Keratinocyte (primary cell): Measurements from ENCODE around the gene HLA-F. TPM values are rescaled to one million over a fixed set of nuclear protein-coding genes. Genes with fewer than 3 reads are reported as not detected.

Experiments used
- DNase-seq: peaks from one replicate; pipeline ENCODE4 v3.0.0-alpha.2; 2011; ENCODE audit warnings: low read depth, missing footprints, low spot score
- FAIRE-seq: peaks from 2 replicates; lab custom pipeline; 2011; peaks lifted over from hg19 to GRCh38; lab: Jason Lieb, UNC
- H2AFZ ChIP-seq: 2 replicates; pipeline ENCODE4 v1.6.0; 2012; ENCODE audit warnings: low read length, control low read depth, inconsistent platforms; ENCODE audit not compliant: control insufficient read depth
- H3K27ac ChIP-seq: 2 replicates; pipeline ENCODE4 v1.5.1; 2011; ENCODE audit warnings: low read length; ENCODE audit not compliant: control insufficient read depth, insufficient read depth
- H3K27me3 ChIP-seq: 3 replicates; pipeline ENCODE4 v1.6.0; 2011; ENCODE audit warnings: low read length; ENCODE audit not compliant: control insufficient read depth, insufficient read depth; ENCODE audit errors: extremely low read depth
- H3K36me3 ChIP-seq, 2 experiments: 2 replicates in 1 of 2; 3 replicates in 1 of 2; pipeline ENCODE4 v1.5.1; 2011; ENCODE audit warnings: low read length in 2 of 2, mild to moderate bottlenecking in 1 of 2; ENCODE audit not compliant: control insufficient read depth in 2 of 2, insufficient read depth in 2 of 2; ENCODE audit errors: extremely low read depth in 1 of 2
- H3K4me1 ChIP-seq: 3 replicates; pipeline ENCODE4 v1.5.1; 2011; ENCODE audit warnings: low read length; ENCODE audit not compliant: control insufficient read depth, insufficient read depth; ENCODE audit errors: extremely low read depth
- H3K4me2 ChIP-seq: 3 replicates; pipeline ENCODE4 v1.6.0; 2011; ENCODE audit warnings: low read depth, low read length; ENCODE audit not compliant: control insufficient read depth, insufficient read depth; ENCODE audit errors: extremely low read depth
- H3K4me3 ChIP-seq, 3 experiments: fragments of 200-600 bp in 1 of 3; sonication (generic) in 1 of 3; 2 replicates in 2 of 3; 3 replicates in 1 of 3; pipeline ENCODE4 v1.5.1; 2011 to 2016; ENCODE audit warnings: low read length in 3 of 3, mild to moderate bottlenecking in 3 of 3, control low read depth in 2 of 3, inconsistent platforms in 1 of 3, low read depth in 1 of 3, mixed read lengths in 1 of 3, mixed run types in 1 of 3, moderate library complexity in 1 of 3; ENCODE audit not compliant: control insufficient read depth in 2 of 3, insufficient read depth in 2 of 3; ENCODE audit errors: extremely low read depth in 1 of 3
- H3K79me2 ChIP-seq: 2 replicates; pipeline ENCODE4 v1.6.0; 2012; ENCODE audit warnings: low read length; ENCODE audit not compliant: control insufficient read depth, insufficient read depth
- H3K9ac ChIP-seq: 3 replicates; pipeline ENCODE4 v1.6.0; 2011; ENCODE audit warnings: low read length; ENCODE audit not compliant: control insufficient read depth, insufficient read depth; ENCODE audit errors: extremely low read depth
- H3K9me1 ChIP-seq: 3 replicates; pipeline ENCODE4 v1.6.0; 2011; ENCODE audit warnings: low read length; ENCODE audit not compliant: control insufficient read depth, insufficient read depth; ENCODE audit errors: extremely low read depth
- H3K9me3 ChIP-seq: 2 replicates; pipeline ENCODE4 v1.5.1; 2012; ENCODE audit warnings: low read depth, low read length; ENCODE audit not compliant: control insufficient read depth
- H4K20me1 ChIP-seq: 3 replicates; pipeline ENCODE4 v1.6.0; 2011; ENCODE audit warnings: low read length; ENCODE audit not compliant: control insufficient read depth, insufficient read depth; ENCODE audit errors: extremely low read depth
- EZH2 ChIP-seq: IDR thresholded peaks from one replicate; pipeline ENCODE4 v1.6.1; 2012; ENCODE audit warnings: inconsistent platforms, mild to moderate bottlenecking, low read length, moderate library complexity
- dilution Hi-C: fragments of 300-500 bp; cut with MboI; formaldehyde crosslinking; loops from one replicate; pipeline ENCODE4 v1.7.0; 2020; ENCODE audit warnings: low sequenced_read_pairs; ENCODE audit not compliant: extremely low pct_ligation_motif_present
- polyA plus RNA-seq, 5 experiments: library from polyadenylated mRNA; depleted of rRNA in 3 of 5; stranded (reverse) in 3 of 5; stranded (forward) in 1 of 5; unstranded in 1 of 5; fragments of >200 nt; gene quantifications; 1 replicate in 1 of 5; 2 replicates in 3 of 5; 3 replicates in 1 of 5; pipeline versions ENCODE4 v1.2.1 to v1.2.3, GENCODE V29; 2011 to 2012; ENCODE audit warnings: missing spikeins in 2 of 5, low read depth in 1 of 5, low replicate concordance in 1 of 5
- TF ChIP-seq, protein P1 (sequence below), 3 experiments: IDR thresholded peaks in 1 of 3; conservative IDR thresholded peaks in 1 of 3; optimal IDR thresholded peaks in 1 of 3; 2 replicates in 2 of 3; 3 replicates in 1 of 3; pipeline versions ENCODE3 to v1.5.1; 2011; ENCODE audit warnings: low read length in 3 of 3, mild to moderate bottlenecking in 3 of 3, moderate library complexity in 2 of 3, control low read depth in 1 of 3, inconsistent platforms in 1 of 3; ENCODE audit not compliant: insufficient read depth in 2 of 3; ENCODE audit errors: extremely low read depth in 1 of 3

The HLA-F gene
- polyA plus RNA-seq, 1 donor (not counting 4 experiments of a cell fraction or from before 2014, with no cell fraction given), result 36.2 TPM

- Histone ChIP-seq H3K27me3 (no peaks in the 10 kb centered on the region), H3K9me3 (no peaks in the 10 kb centered on the region), H3K4me1 (peaks cover 3% of the 10 kb centered on the region), H3K4me2 (no peak overlapping the region), H3K4me3 (no peak overlapping the region), H3K27ac (no peak overlapping the region), H2AFZ (no peak overlapping the region), H3K9ac (no peak overlapping the region), H3K79me2 (peaks cover 10% of the 10 kb centered on the region), H3K36me3 (no peaks in the 10 kb centered on the region), H3K9me1 (no peaks in the 10 kb centered on the region), H4K20me1 (no peaks in the 10 kb centered on the region)
- dilution Hi-C loops, result no loop called here
- no peak for TF ChIP-seq EZH2
- TF ChIP-seq, protein P1, sequence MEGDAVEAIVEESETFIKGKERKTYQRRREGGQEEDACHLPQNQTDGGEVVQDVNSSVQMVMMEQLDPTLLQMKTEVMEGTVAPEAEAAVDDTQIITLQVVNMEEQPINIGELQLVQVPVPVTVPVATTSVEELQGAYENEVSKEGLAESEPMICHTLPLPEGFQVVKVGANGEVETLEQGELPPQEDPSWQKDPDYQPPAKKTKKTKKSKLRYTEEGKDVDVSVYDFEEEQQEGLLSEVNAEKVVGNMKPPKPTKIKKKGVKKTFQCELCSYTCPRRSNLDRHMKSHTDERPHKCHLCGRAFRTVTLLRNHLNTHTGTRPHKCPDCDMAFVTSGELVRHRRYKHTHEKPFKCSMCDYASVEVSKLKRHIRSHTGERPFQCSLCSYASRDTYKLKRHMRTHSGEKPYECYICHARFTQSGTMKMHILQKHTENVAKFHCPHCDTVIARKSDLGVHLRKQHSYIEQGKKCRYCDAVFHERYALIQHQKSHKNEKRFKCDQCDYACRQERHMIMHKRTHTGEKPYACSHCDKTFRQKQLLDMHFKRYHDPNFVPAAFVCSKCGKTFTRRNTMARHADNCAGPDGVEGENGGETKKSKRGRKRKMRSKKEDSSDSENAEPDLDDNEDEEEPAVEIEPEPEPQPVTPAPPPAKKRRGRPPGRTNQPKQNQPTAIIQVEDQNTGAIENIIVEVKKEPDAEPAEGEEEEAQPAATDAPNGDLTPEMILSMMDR (optimal IDR thresholded peaks at IDR 0.05 in 1 of 3, IDR thresholded peaks at IDR 0.05 in 1 of 3, conservative IDR thresholded peaks at IDR 0.05 in 1 of 3; ENCODE audit: extremely low read depth in 1 of 3, insufficient read depth in 2 of 3, low read length in 3 of 3), result no peak
- FAIRE-seq (no peak), DNase-seq (no peak)
These were observed 28.2 kb downstream of the HLA-F start for GRCh38 chr6:29751480-29751879.

GRCh38 chr6:29752451-29753308 lies 29.4 kb downstream of the HLA-F start:
- Histone ChIP-seq H3K9me3 (no peaks in the 10 kb centered on the region), H3K27me3 (no peaks in the 10 kb centered on the region), H3K9ac (peak overlapping the region; percentile 81), H3K9me1 (no peaks in the 10 kb centered on the region), H3K4me3 (peak overlapping the region; percentile 58 to 83 (median 81)), H4K20me1 (no peaks in the 10 kb centered on the region), H3K36me3 (no peaks in the 10 kb centered on the region), H3K79me2 (peaks cover 6% of the 10 kb centered on the region), H3K4me2 (peak overlapping the region; percentile 84), H3K4me1 (peaks cover 2% of the 10 kb centered on the region), H2AFZ (peak overlapping the region; percentile 88), H3K27ac (peak overlapping the region; percentile 59)
- DNase-seq (peak; percentile 60), FAIRE-seq (peak; percentile 9)
- no peak for TF ChIP-seq EZH2
- TF ChIP-seq, protein P1 (optimal IDR thresholded peaks at IDR 0.05 in 1 of 3, IDR thresholded peaks at IDR 0.05 in 1 of 3, conservative IDR thresholded peaks at IDR 0.05 in 1 of 3; ENCODE audit: extremely low read depth in 1 of 3, insufficient read depth in 2 of 3, low read length in 3 of 3), result peak; percentile 85 to 95 (median 93)
- dilution Hi-C loops, result no loop called here
